Coronary artery (tissue), 2 donors: ENCODE results near the gene NTRK3.
A peak's percentile ranks its signal among the peaks of the same experiment; 100 is the strongest.

Experiments used
- DNase-seq: peaks from one replicate; pipeline ENCODE4 v3.0.0-alpha.2; 2017; ENCODE audit warnings: low spot score
- H3K27ac ChIP-seq, 2 donors: fragments of 200-600 bp; sonication (generic); one replicate each; pipeline ENCODE4 v1.5.1; 2016 to 2019
- H3K4me3 ChIP-seq: fragments of 200-600 bp; sonication (generic); 2 replicates; pipeline ENCODE4 v1.5.1; 2016; ENCODE audit warnings: mild to moderate bottlenecking, moderate library complexity
- CTCF ChIP-seq: fragments of 200-600 bp; sonication (generic); IDR thresholded peaks from one replicate; pipeline ENCODE4 v1.5.1; 2019; ENCODE audit warnings: antibody characterized with exemption

The NTRK3 gene

GRCh38 chr15:88089731-88090130 lies 166.8 kb downstream of the NTRK3 start:
- H3K4me3 ChIP-seq, result peak overlapping the region; percentile 15
- TF ChIP-seq CTCF, result no peak
- DNase-seq, result no peak
- peak overlapping the region in 1 of 2 donors; percentile 24 for H3K27ac ChIP-seq

- Histone ChIP-seq H3K27ac (peak overlapping the region; percentile 22 to 24), H3K4me3 (no peak overlapping the region)
- TF ChIP-seq CTCF, result no peak
- DNase-seq, result no peak
Observed at GRCh38 chr15:88089024-88089620, 167.4 kb downstream of the NTRK3 start.

- no peak overlapping the region for H3K4me3 ChIP-seq
- no peak for DNase-seq
- H3K27ac ChIP-seq, result peak overlapping the region; percentile 19 to 65
- TF ChIP-seq CTCF, result no peak
Observed at GRCh38 chr15:88083811-88084760, 172.5 kb downstream of the NTRK3 start.

GRCh38 chr15:88080616-88081015 lies 175.9 kb downstream of the NTRK3 start:
- Histone ChIP-seq H3K27ac (peak overlapping the region; percentile 83 to 87), H3K4me3 (no peak overlapping the region)
- TF ChIP-seq CTCF, result no peak
- DNase-seq, result no peak

GRCh38 chr15:88077296-88078020 lies 179.1 kb downstream of the NTRK3 start:
- no peak overlapping the region for H3K4me3 ChIP-seq
- TF ChIP-seq CTCF, result no peak
- peak overlapping the region; percentile 56 to 83 for H3K27ac ChIP-seq
- DNase-seq, result peak; percentile 81

GRCh38 chr15:88076328-88076727 lies 180.2 kb downstream of the NTRK3 start:
- peak overlapping the region; percentile 47 to 56 for H3K27ac ChIP-seq
- no peak for DNase-seq
- no peak for TF ChIP-seq CTCF
- H3K4me3 ChIP-seq, result no peak overlapping the region
